ENCODE data around the gene TFAM.

The TFAM gene

DNA sequence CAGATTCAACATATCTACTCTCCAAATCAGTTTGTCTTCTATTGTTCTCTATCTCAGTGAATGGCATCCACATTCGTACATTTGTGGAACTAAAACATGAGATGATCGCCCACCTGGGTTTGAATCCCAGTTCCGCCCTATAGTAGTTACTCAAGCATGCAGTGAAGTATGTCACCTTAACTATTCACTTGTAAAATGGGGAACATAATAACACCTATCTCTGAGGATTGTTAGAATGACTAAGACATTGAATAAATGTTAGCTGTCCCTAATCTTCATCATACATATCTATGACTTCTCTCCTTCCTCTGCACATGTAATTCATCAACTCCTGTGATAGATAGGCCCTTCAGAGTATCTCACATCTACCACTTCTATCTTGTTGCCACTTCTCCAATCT, 25.7 kb upstream of the TFAM start:
- peaks cover 9% of the 10 kb centered on the region for H3K4me1 Mint-ChIP-seq (ENCODE audit: low read depth)
- H3K27me3 Mint-ChIP-seq (ENCODE audit: low read depth): no peaks in the 10 kb centered on the region
- no peak overlapping the region for H3K27ac Mint-ChIP-seq
- H3K4me3 Mint-ChIP-seq: no peak overlapping the region
- peaks cover 5% of the 10 kb centered on the region for H3K36me3 Mint-ChIP-seq (ENCODE audit: low read depth)
- DNase-seq (ENCODE audit: low spot score): no peak
- H3K9me3 Mint-ChIP-seq: no peaks in the 10 kb centered on the region

DNA sequence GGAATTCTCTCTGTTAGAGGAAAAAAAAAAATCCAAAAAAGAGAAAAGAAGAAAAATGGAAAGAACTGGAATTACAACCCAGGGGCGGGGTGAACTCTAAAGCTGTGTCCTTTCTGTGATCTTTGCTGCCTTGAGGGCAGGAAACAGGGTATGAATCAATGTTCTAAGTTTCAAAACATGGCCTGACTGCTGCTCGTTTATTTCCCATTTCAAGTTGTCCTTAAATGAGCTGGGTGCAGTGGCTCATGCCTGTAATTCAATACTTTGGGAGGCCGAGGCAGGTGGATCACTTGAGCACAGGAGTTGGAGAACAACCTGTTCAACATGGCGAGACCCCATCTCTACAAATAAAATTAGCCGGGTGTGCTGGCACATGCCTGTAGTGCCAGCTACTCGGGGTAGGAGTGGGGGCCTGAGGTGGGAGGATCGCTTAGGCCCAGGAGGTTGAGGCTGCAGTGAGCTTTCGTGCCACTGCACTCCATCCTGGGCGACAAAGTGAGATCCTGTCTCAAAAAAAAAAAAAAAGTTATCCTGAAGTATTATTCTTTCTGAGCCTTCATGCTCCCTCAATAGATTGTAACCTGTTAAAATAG, 24.7 kb upstream of the TFAM start:
- Mint-ChIP-seq H3K27ac (no peak overlapping the region), H3K9me3 (no peaks in the 10 kb centered on the region), H3K36me3 (ENCODE audit: low read depth) (peaks cover 5% of the 10 kb centered on the region), H3K27me3 (ENCODE audit: low read depth) (no peaks in the 10 kb centered on the region), H3K4me1 (ENCODE audit: low read depth) (peaks cover 9% of the 10 kb centered on the region), H3K4me3 (no peak overlapping the region)
- no peak for DNase-seq (ENCODE audit: low spot score)

DNA sequence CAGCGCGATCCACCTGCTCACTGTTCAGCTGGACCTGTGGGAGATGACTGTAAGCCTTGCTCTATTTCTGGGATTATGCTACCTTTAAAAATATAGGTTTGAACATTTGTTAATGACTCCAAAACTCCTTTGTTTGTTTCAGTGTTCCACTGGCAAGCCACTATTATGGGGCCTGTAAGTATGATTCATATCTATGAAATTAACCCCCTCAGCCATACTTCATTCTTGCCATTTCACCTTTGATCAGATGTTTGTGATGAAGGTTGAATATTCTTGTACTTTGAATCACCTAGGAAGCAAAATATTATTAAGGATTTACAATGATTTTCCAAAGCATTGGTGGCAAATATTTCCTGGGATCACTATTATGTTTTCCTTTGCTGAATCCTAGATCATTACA, 23.9 kb upstream of the TFAM start:
- peaks cover 5% of the 10 kb centered on the region for H3K36me3 Mint-ChIP-seq (ENCODE audit: low read depth)
- H3K4me3 Mint-ChIP-seq: no peak overlapping the region
- H3K27ac Mint-ChIP-seq: no peak overlapping the region
- DNase-seq (ENCODE audit: low spot score): no peak
- H3K27me3 Mint-ChIP-seq (ENCODE audit: low read depth): no peaks in the 10 kb centered on the region
- no peaks in the 10 kb centered on the region for H3K9me3 Mint-ChIP-seq
- H3K4me1 Mint-ChIP-seq (ENCODE audit: low read depth): peaks cover 9% of the 10 kb centered on the region

DNA sequence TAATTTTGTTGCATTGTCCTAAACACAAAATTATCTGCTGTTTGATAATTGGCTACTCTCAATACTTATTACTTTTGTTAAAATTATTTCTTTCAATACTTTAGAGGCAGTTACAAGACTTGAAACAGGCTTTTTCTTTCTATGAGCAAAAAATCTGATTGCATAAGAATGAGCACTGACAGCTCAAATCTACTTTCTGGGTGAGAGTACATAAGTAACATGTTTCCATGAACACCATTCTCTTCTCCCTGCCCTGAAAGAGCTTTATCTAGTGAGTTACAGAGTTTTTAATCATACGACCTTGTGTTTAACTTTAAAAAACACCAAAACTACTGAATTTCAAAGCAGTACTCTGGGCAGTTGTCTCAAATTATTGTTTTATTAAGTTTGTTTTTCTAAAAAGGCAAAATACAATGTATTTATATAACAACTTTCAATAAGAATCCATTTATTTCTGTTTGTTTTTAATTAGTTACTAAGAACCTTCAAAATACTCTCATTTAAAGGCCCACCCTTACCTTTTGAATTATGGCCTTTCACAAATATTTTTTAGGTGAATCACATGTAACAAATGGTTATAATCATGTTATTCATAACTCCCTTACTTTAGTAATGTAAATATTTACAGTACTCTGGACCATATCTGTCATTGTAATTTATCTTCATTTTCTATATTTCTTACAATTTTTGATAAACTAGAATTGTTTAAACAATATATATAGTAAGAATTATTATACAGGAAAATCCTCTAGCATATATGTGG, 23.0 kb upstream of the TFAM start:
- no peak overlapping the region for H3K27ac Mint-ChIP-seq

DNA sequence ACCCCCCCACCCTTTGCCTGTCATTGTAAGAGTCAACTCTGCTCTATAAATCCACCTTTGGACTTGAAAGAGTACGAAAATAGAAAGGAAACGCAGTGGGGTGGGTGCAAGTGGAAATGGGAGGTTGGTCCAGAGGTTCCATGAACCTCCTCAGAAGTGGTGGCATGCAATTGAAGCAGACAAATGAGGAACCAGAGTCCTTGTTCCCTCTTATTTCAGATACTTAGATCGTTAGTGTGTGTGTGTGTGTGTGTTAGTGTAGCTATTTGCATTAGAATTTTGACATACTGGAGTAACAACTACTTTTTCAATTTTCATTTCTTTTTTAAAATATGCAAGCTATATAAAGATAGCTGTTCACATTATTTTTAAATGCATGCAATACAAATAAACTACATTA, 18.1 kb upstream of the TFAM start:
- Mint-ChIP-seq H3K4me3 (no peak overlapping the region), H3K9me3 (no peaks in the 10 kb centered on the region), H3K36me3 (ENCODE audit: low read depth) (peaks cover 5% of the 10 kb centered on the region), H3K27me3 (ENCODE audit: low read depth) (no peaks in the 10 kb centered on the region), H3K4me1 (ENCODE audit: low read depth) (no peaks in the 10 kb centered on the region), H3K27ac (no peak overlapping the region)
- DNase-seq (ENCODE audit: low spot score): no peak

More for the DNA sequence above, 23.0 kb upstream of the TFAM start:
- H3K4me1 Mint-ChIP-seq (ENCODE audit: low read depth): peaks cover 9% of the 10 kb centered on the region
- H3K9me3 Mint-ChIP-seq: no peaks in the 10 kb centered on the region
- peaks cover 5% of the 10 kb centered on the region for H3K36me3 Mint-ChIP-seq (ENCODE audit: low read depth)
- H3K4me3 Mint-ChIP-seq: no peak overlapping the region
- H3K27me3 Mint-ChIP-seq (ENCODE audit: low read depth): no peaks in the 10 kb centered on the region
- no peak for DNase-seq (ENCODE audit: low spot score)

DNA sequence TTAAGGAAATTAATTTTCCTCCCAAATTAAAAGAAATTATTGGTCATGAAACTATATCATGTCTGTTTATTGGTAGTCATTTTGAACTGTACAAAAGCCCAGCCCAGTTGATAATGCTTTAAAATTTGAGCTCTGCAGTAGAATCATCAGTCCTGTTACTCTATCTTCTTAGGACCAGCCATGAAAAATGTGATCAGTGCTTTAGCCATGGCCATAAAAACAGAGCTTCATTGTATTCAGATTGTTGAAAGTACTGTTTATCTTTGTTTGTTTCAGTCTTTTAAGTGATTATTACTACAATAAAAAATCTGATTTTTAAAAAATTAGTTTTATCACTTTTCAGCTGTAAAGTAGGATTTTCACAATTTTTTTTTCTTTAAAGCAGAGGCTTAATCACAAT, 13.7 kb upstream of the TFAM start:
- H3K27ac Mint-ChIP-seq: no peak overlapping the region
- no peaks in the 10 kb centered on the region for H3K4me1 Mint-ChIP-seq (ENCODE audit: low read depth)

DNA sequence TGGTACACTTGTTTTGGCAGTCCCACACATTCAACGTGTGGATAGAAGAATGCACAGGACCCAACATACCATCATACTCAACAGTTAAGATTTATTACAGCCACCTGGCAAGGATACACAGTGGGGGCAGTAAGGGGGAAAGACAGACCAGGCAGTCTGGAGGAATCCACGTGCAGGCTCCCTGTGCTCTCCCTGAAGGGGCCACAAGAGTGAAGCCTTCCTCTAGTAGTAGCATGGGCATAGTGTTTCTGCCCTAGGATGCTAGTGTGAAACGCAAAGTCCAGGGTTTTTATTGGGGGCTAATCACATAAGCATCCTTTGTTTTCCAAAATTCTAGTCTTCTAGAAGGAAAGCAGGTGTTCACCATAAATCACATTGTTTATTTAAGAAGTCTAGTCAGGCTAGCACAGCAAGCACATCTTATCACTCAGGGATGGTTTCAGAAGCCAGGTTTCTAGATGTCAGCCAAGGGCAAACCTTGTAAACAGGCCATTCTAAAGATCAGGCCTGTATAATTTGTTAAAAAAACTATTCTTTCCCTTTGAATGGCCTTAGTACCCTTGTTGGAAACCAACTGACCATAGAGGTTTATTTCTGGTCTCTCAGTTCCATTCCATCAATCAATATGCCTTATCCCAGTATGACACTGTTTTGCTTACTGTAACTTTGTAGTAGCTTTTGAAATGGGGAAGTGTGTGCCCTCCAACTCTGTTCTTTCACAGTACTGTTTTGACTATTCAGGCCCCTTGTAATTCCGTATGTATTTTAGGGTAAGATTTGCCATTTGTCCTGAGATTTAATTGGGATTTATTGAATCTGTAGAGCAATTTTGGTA, 12.4 kb upstream of the TFAM start:
- no peak for DNase-seq (ENCODE audit: low spot score)
- Mint-ChIP-seq H3K36me3 (ENCODE audit: low read depth) (no peaks in the 10 kb centered on the region), H3K9me3 (no peaks in the 10 kb centered on the region), H3K27me3 (ENCODE audit: low read depth) (no peaks in the 10 kb centered on the region), H3K4me1 (ENCODE audit: low read depth) (no peaks in the 10 kb centered on the region), H3K27ac (no peak overlapping the region), H3K4me3 (no peak overlapping the region)

More for the DNA sequence above, 13.7 kb upstream of the TFAM start:
- H3K27me3 Mint-ChIP-seq (ENCODE audit: low read depth): no peaks in the 10 kb centered on the region
- no peaks in the 10 kb centered on the region for H3K9me3 Mint-ChIP-seq
- H3K36me3 Mint-ChIP-seq (ENCODE audit: low read depth): no peaks in the 10 kb centered on the region
- no peak overlapping the region for H3K4me3 Mint-ChIP-seq
- DNase-seq (ENCODE audit: low spot score): no peak

DNA sequence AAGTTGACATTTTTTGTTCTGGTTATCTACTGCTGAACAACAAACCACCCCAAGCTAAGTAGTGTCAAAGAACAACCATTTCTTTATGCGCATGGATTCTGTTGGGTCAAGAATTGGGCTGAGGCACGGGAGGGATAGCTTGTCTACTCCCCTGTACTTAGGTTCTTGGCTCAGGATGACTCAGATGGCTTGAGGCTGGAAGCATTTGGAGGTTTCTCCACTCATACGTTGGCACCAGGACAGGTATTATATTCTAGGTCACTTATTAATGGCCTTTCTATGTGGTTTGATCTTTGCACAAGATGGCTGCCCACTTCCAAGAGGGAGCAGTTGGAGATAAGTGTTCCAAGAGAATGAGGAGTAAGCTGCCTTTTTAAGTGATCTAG, 11.8 kb upstream of the TFAM start:
- H3K36me3 Mint-ChIP-seq (ENCODE audit: low read depth): no peaks in the 10 kb centered on the region
- no peak for DNase-seq (ENCODE audit: low spot score)
- H3K4me1 Mint-ChIP-seq (ENCODE audit: low read depth): no peaks in the 10 kb centered on the region
- H3K9me3 Mint-ChIP-seq: no peaks in the 10 kb centered on the region
- no peak overlapping the region for H3K4me3 Mint-ChIP-seq
- no peaks in the 10 kb centered on the region for H3K27me3 Mint-ChIP-seq (ENCODE audit: low read depth)
- no peak overlapping the region for H3K27ac Mint-ChIP-seq

DNA sequence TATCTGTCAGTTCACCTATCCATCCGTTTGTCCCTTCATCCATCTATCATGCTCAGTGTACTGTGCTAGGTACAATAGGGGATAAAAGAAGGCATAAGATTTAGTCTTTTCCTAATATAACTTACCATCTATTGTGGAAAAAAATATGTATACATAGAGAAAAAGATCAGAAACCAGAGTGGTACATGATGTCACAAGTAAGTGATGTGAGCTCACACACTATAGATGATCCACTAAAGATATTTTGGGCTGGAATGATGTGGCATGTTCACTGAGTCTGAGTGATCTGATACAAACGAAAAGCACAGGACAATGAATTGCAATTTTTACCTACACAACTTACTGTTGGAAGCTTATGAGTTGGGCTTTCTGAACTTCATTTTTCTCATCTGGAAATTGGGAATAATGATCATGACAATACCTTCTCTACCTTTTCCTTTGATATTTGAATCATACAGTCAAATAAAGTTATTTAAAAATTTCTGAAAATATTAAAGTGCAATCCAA, 2.7 kb upstream of the TFAM start:
- Mint-ChIP-seq H3K27ac (no peak overlapping the region), H3K9me3 (no peaks in the 10 kb centered on the region)

DNA sequence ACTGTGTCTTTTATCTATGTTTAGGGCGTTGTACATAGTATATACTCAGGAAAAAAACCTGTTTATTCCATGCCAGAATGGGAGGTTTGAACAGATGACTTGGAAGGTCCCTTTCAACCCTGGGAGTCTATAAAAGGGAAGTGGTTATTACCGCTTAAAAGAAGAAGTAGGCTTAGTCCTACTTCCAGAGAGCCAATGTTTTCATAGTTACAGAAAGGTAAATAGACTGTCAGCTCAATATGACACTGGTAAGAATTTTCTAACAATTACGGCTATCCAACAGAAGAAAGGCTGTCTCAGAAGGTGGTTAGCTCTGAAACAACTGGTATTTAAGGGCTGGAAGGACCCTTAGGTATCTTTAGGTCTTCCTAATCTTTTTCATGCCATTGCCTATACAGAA, 1.1 kb upstream of the TFAM start:
- Mint-ChIP-seq H3K4me1 (ENCODE audit: low read depth) (peaks cover 28% of the 10 kb centered on the region), H3K4me3 (peak overlapping the region; percentile 98), H3K36me3 (ENCODE audit: low read depth) (peaks cover 22% of the 10 kb centered on the region), H3K9me3 (no peaks in the 10 kb centered on the region), H3K27me3 (ENCODE audit: low read depth) (peaks cover 5% of the 10 kb centered on the region), H3K27ac (peak overlapping the region; percentile 39)
- DNase-seq (ENCODE audit: low spot score): no peak

More for the DNA sequence above, 2.7 kb upstream of the TFAM start:
- Mint-ChIP-seq H3K27me3 (ENCODE audit: low read depth) (peaks cover 6% of the 10 kb centered on the region), H3K36me3 (ENCODE audit: low read depth) (peaks cover 8% of the 10 kb centered on the region), H3K4me1 (ENCODE audit: low read depth) (peaks cover 20% of the 10 kb centered on the region), H3K4me3 (no peak overlapping the region)
- no peak for DNase-seq (ENCODE audit: low spot score)

DNA sequence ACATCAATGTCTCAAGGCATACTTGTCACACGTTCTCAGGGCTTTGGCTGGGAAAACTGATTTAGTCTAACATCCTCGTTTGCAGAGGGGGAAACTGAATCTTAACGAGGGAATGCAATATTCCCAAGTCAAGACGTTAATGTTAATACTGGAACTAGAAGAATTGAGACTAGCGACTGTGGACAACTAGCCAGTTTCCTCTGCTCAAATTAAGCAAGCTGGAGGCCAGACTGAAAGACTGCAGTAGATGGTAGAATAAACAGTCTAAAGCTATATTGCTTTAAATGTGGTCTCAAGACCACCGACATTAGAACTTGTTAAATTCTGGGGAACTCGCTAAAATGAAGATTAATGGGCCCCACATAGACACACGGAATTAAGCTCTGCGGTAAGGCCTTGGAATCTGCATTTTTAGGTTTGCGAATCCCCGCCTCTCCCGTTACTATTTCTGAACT, 639 bp upstream of the TFAM start:
- Mint-ChIP-seq H3K36me3 (ENCODE audit: low read depth) (peaks cover 26% of the 10 kb centered on the region), H3K4me3 (peak overlapping the region; percentile 98), H3K27ac (peak overlapping the region; percentile 98), H3K9me3 (no peaks in the 10 kb centered on the region), H3K4me1 (ENCODE audit: low read depth) (peaks cover 32% of the 10 kb centered on the region), H3K27me3 (ENCODE audit: low read depth) (peaks cover 3% of the 10 kb centered on the region)
- DNase-seq (ENCODE audit: low spot score): no peak

DNA sequence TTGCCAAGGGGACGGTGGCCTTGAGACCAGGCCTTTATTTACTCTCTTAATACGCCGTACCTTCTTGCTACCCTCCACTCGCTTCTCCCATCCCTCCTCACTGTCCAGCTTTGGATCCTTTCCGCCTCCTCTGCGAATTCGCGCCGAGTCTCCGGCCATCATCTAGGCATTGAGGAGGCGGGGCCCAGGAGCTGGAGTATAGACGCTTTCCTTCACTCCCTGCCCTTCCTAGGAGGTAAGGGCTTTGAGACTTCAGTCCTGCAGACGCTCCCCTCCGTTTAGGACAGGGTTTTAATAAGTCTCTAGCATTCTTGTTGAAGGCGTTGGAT, 538 bp downstream of the TFAM start:
- no peaks in the 10 kb centered on the region for H3K9me3 Mint-ChIP-seq
- peak overlapping the region; percentile 98 for H3K4me3 Mint-ChIP-seq
- no peak for DNase-seq (ENCODE audit: low spot score)
- peak overlapping the region; percentile 98 for H3K27ac Mint-ChIP-seq
- peaks cover 3% of the 10 kb centered on the region for H3K27me3 Mint-ChIP-seq (ENCODE audit: low read depth)
- H3K36me3 Mint-ChIP-seq (ENCODE audit: low read depth): peaks cover 33% of the 10 kb centered on the region
- H3K4me1 Mint-ChIP-seq (ENCODE audit: low read depth): peaks cover 35% of the 10 kb centered on the region

DNA sequence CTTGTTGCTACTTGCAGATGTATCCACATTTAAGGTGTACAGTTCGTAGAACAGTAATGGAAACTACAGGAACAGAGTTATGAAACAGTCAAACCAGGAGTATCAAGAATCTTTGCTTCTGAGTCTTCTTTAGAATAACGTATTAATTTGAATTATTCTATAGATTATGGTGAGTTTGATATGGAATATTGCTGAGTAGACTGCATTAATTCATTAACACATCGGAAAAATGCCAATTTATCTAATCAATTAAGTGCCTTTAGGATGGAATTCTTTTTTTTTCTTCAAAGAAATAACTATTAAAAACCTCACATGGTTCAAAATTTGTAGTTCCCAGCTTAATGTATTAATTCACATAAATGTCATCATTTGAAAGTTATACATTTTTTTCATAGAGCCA, 3.8 kb downstream of the TFAM start:
- peaks cover 38% of the 10 kb centered on the region for H3K4me1 Mint-ChIP-seq (ENCODE audit: low read depth)
- H3K4me3 Mint-ChIP-seq: no peak overlapping the region
- peaks cover 54% of the 10 kb centered on the region for H3K36me3 Mint-ChIP-seq (ENCODE audit: low read depth)
- H3K9me3 Mint-ChIP-seq: no peaks in the 10 kb centered on the region
- H3K27ac Mint-ChIP-seq: no peak overlapping the region
- no peaks in the 10 kb centered on the region for H3K27me3 Mint-ChIP-seq (ENCODE audit: low read depth)
- DNase-seq (ENCODE audit: low spot score): no peak

DNA sequence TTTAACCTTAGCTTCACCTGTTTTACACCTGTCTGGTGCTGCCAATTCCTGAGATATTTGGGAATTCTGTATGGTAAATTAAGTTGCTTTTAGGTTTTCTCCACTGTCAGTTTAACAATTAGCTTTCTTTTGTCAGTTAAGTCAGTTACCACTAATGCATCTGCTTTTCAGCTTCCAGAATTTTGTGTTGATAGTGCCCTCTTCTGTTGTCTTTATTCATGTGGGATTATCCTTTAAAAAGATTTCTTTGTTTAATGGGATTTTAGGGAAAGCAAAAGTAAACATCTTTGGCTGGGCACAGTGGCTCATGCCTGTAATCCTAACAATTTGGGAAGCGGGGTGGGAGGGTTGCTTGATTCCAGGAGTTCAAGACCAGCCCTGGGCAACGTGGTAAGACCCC, 8.1 kb downstream of the TFAM start:
- Mint-ChIP-seq H3K27ac (no peak overlapping the region), H3K36me3 (ENCODE audit: low read depth) (peaks cover 61% of the 10 kb centered on the region)

More for the DNA sequence above, 8.1 kb downstream of the TFAM start:
- H3K9me3 Mint-ChIP-seq: no peaks in the 10 kb centered on the region
- H3K27me3 Mint-ChIP-seq (ENCODE audit: low read depth): no peaks in the 10 kb centered on the region
- H3K4me1 Mint-ChIP-seq (ENCODE audit: low read depth): peaks cover 16% of the 10 kb centered on the region
- no peak for DNase-seq (ENCODE audit: low spot score)
- no peak overlapping the region for H3K4me3 Mint-ChIP-seq

Measured in T-helper 2 cell treated with Interferon-gamma antibody and Interleukin-4, amounts not matched to agents 5 μg/mL and 100 μg/mL, for 36 hours (primary cell).